ENCODE results near the gene COA1. TPM values are rescaled to one million over a fixed set of nuclear protein-coding genes. Genes with fewer than 3 reads are reported as not detected.
"Not testable (repeated sequence)": the region's sequence is repeated elsewhere in the genome, so short reads cannot be mapped to it uniquely, and the experiment has no call there.

Gene COA1
- total and polyA plus RNA-seq, 8 donors: 41.5 to 89.2 (median 75.6) TPM

DNA sequence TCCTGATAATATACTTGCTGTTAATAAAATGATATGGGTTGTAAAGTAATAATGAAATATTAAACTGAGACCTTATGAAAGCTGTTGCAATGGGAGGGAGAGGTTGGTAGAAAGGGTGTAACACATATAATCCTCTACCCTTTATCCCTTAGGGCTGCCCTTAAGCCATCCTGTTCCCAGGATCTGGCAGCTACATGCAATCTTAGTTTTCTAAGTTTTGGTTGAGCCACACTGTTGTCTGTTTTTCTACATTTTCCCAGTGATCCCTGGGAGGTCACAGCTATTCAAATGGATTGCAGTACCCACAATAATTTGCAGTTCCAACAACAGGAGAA lies 6.3 kb downstream of the COA1 start:
- TF ChIP-seq, protein P1, sequence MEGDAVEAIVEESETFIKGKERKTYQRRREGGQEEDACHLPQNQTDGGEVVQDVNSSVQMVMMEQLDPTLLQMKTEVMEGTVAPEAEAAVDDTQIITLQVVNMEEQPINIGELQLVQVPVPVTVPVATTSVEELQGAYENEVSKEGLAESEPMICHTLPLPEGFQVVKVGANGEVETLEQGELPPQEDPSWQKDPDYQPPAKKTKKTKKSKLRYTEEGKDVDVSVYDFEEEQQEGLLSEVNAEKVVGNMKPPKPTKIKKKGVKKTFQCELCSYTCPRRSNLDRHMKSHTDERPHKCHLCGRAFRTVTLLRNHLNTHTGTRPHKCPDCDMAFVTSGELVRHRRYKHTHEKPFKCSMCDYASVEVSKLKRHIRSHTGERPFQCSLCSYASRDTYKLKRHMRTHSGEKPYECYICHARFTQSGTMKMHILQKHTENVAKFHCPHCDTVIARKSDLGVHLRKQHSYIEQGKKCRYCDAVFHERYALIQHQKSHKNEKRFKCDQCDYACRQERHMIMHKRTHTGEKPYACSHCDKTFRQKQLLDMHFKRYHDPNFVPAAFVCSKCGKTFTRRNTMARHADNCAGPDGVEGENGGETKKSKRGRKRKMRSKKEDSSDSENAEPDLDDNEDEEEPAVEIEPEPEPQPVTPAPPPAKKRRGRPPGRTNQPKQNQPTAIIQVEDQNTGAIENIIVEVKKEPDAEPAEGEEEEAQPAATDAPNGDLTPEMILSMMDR (IDR thresholded peaks at IDR 0.05): no peak
- no peaks in the 10 kb centered on the region for H3K36me3 ChIP-seq
- H3K4me3 ChIP-seq: no peak overlapping the region
- H3K9me3 ChIP-seq: no peaks in the 10 kb centered on the region
- no peaks in the 10 kb centered on the region for H3K27me3 ChIP-seq
- DNase-seq (no peak), ATAC-seq (no peak)
- H3K4me1 ChIP-seq: peaks cover 3 to 15% of the 10 kb centered on the region in 2 donors
- no peak overlapping the region for H3K27ac ChIP-seq
- intact Hi-C loops (cut with DNase I): loop anchor here in 1 of 2 donors (10.0 kb wide), 1 partner anchor 112 kb away; no protein-coding TSS in a partner anchor

DNA sequence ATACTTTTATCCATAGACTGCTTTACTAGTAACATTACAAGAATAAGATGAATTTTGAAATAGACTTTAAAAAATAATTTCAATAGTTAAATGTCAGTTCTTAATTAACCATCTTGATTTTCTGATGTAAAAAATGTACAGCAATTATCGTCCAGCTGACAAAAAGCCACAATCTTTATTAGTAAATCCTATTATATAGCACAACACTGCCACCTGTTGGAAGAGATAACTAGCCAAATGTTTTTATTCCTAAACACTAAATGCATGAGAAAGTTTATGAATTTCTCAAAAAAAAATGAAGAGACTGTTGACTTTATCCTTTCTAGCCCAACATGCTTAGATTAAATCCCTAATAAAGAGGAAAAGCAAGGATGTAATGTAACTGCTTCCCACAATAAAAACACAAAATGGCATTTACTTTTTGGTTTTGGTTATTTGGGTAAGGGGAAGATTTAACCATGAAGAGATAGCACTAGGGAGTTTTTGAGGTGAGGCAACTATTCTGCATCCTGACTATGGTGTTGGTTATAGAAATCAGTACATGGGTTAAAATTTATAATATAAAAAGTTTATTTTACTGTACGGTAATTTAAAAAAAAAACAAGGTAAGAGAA lies 8.0 kb downstream of the COA1 start:
- Histone ChIP-seq H3K9me3 (no peaks in the 10 kb centered on the region), H3K27ac (no peak overlapping the region), H3K4me3 (no peak overlapping the region), H3K4me1 (peaks cover 0 to 4% of the 10 kb centered on the region in 2 donors), H3K27me3 (no peaks in the 10 kb centered on the region), H3K36me3 (no peaks in the 10 kb centered on the region)
- intact Hi-C loops (cut with DNase I): loop anchor here in 1 of 2 donors (10.0 kb wide), 1 partner anchor 114 kb away; no protein-coding TSS in a partner anchor
- ATAC-seq (peak; percentile 69), DNase-seq (peak in 2 of 4 donors; percentile 49 to 66)
- TF ChIP-seq, protein P1 (IDR thresholded peaks at IDR 0.05): peak; percentile 53 to 55

DNA sequence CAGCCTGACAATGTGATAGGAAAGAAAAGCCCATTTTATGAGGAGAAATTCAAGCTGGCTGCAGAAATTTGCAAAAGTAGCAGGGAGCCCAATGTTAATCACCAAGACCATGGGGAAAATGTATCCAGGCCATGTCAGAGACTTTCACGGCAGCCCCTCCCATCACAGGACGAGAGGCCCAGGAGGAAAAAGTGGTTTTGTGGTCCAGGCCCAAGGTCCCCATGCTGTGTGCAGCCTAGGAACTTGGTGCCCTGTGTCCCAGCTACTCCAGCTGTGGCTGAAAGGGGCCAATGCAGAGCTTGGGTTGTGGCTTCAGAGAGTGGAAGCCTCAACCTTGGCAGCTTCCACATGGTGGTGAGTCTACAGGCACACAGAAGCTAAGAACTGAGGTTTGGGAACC lies 12.7 kb downstream of the COA1 start:
- Histone ChIP-seq H3K36me3 (no peaks in the 10 kb centered on the region), H3K4me3 (no peak overlapping the region), H3K9me3 (no peaks in the 10 kb centered on the region), H3K4me1 (peaks cover 0 to 4% of the 10 kb centered on the region in 2 donors), H3K27ac (no peak overlapping the region), H3K27me3 (no peaks in the 10 kb centered on the region)
- intact Hi-C loops (cut with DNase I): no loop called here
- TF ChIP-seq, protein P1 (IDR thresholded peaks at IDR 0.05): no peak
- DNase-seq (no peak), ATAC-seq (no peak)

DNA sequence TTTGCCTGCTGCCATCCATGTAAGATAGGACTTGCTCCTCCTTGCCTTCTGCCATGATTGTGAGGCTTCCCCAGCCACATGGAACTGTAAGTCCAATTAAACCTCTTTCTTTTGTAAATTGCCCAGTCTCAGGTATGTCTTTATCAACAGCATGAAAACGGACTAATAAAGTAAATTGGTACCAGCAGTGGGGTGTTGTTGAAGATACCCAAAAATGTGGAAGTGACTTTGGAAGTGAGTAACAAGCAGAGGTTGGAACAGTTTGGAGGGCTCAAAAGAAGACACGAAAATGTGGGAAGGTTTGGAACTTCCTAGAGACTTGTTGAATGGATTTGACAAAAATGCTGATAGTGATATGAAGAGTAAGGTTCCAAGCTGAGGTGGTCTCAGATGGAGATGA lies 13.4 kb downstream of the COA1 start:
- H3K27me3 ChIP-seq; H3K27ac ChIP-seq; H3K9me3 ChIP-seq; H3K4me3 ChIP-seq; ATAC-seq; intact Hi-C loops (cut with DNase I); H3K4me1 ChIP-seq; H3K36me3 ChIP-seq; DNase-seq: not testable (repeated sequence)

DNA sequence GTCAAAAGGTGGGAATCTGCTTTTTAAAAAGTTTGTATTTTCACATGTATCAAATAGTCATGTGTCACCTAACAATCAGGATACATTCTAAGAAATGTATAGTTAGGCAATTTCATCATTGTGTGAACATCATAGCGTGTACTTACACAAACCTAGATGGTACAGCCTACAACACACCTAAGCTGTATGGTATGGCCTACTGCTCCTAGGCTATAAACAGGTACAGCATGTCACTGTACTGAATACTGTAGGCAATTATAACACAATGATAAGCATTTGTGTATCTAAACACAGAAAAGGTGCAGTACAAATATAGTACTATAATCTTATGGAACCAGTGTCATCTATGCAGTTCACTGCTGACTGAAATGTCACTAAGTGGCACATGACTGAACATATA lies 17.8 kb downstream of the COA1 start:
- no peak for ATAC-seq
- no peaks in the 10 kb centered on the region for H3K9me3 ChIP-seq
- H3K4me1 ChIP-seq: no peaks in the 10 kb centered on the region
- H3K27me3 ChIP-seq: no peaks in the 10 kb centered on the region
- no peaks in the 10 kb centered on the region for H3K36me3 ChIP-seq
- no peak overlapping the region for H3K4me3 ChIP-seq
- intact Hi-C loops (cut with DNase I): no loop called here
- no peak overlapping the region for H3K27ac ChIP-seq
- DNase-seq: no peak
- TF ChIP-seq, protein P1 (IDR thresholded peaks at IDR 0.05): no peak

DNA sequence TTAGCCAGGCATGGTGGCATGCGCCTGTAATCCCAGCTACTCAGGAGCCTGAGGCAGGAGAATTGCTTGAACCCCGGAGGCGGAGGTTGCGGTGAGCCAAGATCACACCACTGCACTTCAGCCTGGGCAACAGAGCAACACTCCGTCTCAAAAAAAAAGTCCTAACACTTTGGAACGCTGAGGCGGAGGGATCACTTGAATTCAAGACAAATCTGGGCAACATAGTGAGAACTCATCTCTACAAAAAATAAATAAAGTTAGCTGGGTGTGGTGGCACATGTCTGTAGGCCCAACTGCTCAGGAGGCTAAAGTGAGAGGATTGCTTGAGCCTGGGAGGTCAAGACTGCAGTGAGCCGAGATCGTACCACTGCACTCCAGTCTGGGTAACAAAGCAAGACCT lies 21.3 kb downstream of the COA1 start:
- DNase-seq; H3K27ac ChIP-seq; H3K4me1 ChIP-seq; H3K27me3 ChIP-seq; H3K4me3 ChIP-seq; H3K36me3 ChIP-seq; H3K9me3 ChIP-seq; intact Hi-C loops (cut with DNase I); ATAC-seq: not testable (repeated sequence)
